ENCODE data around the gene DDX20. TPM values are rescaled to one million over a fixed set of nuclear protein-coding genes. Genes with fewer than 3 reads are reported as not detected.
A peak's percentile ranks its signal among the peaks of the same experiment; 100 is the strongest.
"Not testable (repeated sequence)": the region's sequence is repeated elsewhere in the genome, so short reads cannot be mapped to it uniquely, and the experiment has no call there.

Gene DDX20
- polyA plus RNA-seq, 5 donors = 15.1 to 22.1 (median 18.7) TPM

- no peak for DNase-seq
Observed at GRCh38 chr1:111730706-111731105, 25.0 kb upstream of the DDX20 start.

- DNase-seq = no peak
Observed at GRCh38 chr1:111731956-111732355, 23.7 kb upstream of the DDX20 start.

GRCh38 chr1:111732718-111733117, 23.0 kb upstream of the DDX20 start:
- no peak for DNase-seq

DNA sequence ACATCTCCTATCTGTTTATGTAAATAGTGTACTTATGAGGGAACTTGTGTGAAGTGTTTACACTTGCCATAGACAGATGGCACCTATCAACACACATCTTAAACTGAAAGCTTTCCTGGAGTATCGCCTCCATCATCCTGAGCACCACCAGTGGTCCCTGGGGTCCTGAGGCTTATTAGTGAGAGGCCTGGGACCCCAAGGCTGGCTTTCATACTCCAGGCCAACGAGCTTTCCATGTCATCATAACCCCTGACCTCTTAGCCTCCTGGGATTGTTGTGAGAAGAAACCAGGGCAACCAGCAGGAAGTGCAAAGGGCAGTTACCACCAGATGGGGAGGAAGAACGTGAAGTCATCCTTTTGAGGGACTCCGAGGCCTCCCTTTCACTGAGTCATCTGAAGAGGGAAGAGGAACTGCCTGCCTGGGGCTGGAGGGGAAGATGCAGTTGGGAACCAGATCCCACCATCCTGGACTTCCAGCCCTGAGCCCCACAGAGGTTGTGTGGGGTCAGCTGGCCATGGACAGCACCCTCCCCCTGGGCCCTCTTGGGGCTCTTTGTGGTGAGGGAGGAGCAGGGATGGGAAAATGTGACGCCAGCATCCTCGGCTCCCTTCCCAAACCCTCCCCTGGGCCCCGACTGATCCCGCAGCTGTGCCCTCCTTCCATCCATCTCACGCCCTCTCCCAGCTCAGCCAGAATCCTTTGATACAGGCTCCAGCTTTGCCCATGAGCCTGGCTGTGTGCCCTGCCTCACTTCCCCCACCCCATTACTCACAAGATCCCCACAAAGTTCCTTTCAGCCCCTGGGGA, 22.3 kb upstream of the DDX20 start:
- peak; percentile 42 to 51 for DNase-seq

DNA sequence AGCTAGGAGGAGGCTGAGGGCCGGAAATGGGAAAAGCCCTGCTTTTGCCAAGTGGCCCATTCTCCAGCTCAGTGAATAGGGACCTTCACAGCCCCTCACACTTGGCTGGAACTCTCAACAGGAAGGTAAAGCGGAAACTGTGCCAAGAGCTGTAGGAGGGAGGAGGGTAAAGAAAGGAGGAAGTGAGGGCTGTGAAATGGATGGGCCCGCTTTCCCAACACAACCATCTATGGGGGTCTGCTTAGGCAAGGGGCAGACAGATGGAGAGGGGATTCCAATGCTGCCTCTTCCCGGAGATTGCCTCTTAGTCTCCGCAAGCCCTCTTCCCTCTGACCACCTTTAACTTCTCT, 21.7 kb upstream of the DDX20 start:
- DNase-seq = no peak

DNA sequence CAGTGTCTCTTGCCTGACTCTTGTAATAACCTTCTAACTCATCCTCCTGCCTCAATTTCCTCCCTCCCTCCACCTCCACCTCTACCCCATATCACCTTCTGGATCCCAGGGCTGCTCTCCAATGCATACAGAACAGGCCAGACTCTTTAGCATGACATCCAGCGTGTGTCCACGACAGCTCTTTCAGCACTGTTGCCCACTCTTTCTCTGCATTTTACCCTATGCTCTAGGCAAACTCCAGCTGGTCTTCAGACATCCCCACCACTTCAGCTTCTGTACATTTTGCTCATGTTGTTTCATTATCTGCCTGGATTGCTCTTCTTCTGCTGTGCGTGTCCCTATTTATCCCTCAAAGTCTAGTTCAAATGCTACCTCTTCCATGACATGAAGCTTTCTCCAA, 21.3 kb upstream of the DDX20 start:
- no peak for DNase-seq

- DNase-seq = no peak
Observed at GRCh38 chr1:111734856-111735255, 20.8 kb upstream of the DDX20 start.

DNA sequence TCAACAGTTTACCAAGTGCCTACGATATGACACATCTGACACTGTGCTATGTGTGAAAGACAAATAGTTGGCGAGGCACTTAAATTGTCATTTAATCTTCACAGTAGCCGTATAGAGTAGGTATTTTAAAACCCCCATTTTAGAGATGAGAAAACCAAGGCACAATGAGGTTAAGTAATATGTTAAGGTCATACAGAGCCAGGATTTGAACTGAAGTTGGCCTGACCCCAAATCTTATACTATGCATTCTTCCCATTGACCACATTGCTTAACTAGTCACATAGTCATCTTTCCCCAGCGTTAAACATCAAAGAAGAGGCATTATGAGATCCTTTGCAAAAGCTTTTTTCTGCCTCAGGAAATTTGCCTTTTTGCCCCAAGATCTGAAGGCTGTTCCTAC, 20.4 kb upstream of the DDX20 start:
- DNase-seq = no peak

GRCh38 chr1:111735858-111736544, 19.7 kb upstream of the DDX20 start:
- peak; percentile 58 for DNase-seq

- DNase-seq = peak; percentile 65 to 72
Observed at GRCh38 chr1:111736548-111737215, 19.0 kb upstream of the DDX20 start.

DNA sequence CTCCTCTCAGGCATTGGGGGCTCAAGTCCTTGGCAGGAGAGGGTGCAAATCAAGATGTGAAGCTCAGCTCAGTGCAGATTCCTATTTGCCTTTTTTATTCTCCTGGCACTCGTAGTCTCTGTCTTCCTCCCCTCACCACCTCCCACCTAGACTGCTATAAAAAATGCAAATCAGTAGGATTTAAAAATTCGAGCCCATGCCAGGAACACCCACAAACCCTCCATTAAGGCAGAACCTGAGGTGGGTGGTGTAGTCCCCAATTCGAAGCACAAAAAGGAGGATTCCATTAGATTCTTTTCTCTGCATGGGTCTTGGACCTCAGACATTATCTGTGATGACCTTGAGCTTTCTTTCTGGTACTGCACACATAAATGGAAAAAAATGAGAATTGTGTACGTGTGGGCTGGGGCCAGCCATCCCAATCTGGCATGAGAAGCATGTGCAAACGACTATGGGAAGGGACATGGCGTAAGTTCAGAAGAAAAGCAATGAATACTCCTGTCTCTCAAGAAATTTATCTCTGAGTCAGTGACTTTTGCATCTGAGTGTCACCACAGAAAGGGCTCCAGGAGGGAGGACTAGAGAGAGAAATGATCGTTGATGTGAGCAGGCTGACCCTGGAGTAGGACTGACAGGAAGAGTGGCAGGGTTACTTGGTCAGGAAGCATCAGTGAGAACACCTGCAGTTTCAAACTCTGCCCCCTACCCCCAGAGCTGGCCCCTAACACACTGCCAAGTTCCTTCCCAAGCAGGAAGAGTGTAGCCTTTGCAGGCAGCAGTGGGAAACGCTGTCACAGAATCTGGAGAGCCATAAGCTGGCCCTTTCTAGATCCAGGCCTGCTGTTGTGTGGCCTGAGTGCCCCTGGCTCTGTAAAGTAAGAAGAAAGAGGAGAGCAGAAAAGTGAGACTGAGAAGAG, 18.2 kb upstream of the DDX20 start:
- no peak for DNase-seq

DNA sequence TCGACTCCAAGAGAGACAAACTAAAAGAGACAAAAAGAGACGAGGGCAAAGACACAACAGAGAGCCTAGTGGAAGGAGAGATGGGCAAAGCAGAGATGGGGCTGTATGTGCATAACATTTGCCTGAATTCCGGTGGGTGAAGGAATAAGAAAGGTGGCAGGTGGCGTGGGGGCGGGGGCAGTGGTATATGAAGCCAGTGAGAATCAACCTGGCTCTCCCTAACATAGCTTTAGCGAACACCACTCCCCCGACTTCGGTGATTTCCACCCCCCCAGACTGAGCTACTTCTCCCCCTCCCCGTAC, 17.6 kb upstream of the DDX20 start:
- no peak for DNase-seq

DNA sequence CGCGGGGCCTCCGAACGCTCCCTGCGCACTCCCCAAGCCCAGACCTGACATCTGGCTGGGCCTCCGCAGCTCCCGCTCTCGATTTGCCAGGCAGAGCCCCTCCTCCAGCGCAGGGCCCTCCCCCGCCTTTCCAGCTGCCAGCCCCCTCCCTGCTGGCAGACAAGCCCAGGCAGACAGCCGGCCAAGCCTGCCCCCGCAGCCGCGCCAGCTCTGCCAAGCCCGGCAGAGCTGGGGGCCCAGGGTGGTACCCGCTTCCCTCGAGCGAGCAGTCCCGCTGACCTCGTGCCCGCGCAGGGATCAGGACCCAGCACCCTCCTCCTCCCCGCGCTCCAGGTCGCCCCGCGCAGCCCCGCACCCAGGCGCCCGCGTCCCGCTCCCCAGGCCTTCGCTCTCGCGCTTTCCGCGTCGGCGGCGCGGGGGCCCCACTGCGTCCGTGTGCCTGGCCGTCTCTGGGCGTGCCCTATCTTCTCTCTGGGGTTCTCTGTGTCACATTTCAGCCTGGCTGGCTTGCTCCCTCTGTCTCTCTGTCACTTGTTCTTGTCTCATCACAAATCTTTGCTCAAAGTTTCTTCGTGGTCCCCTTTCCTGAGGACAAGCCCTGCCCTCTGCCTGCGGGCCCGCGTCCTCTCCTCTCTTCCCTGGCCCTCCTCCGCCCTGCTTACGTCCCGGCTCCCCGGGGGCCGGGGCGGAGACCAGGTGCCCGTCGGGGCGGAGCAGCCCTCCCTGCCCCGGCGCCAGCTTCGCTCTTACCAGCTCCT, 17.1 kb upstream of the DDX20 start:
- peak; percentile 48 to 55 for DNase-seq

DNA sequence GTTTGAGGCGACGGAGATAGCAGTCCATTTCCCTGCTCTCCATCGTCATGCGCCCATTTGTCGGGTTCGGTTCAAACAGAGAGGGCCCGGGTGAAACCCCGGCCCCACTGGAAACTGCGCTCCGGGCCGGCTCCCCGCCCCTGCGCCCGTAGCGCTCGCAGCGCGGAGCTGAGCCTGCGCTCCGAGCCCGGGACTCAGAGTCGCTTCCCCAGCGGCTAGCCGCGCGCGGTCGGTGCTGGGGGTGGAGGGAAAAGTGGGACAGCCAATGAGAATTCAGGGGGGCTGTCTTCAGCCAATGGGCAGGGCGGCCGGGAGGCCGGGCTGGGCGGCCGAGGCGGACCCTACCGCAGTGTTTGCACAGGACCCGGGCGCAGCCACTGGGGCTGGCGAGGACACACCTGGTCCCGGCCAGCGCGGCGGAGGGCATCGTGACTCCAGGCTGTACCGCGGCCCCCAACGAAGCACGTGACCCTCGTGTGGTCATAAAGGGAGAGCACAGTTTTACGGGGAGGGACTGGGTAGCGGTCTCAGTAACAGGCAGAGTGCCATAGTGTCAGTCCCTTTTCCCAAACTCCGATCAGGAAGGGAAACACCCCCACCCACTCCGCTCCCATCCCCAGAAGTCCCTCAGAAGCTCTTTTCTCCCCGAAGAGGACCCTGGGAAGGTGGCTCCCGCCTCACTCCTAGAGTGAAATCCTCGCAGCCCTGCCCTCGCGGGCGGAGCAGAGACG, 16.3 kb upstream of the DDX20 start, which contains the start of gene INKA2:
INKA2 (minus strand) TSS at position 202 of the 731 bp plus-strand sequence; CDS start at position 49, 153 bp downstream.
- peak; percentile 77 to 79 for DNase-seq

- DNase-seq = peak; percentile 44
Observed at GRCh38 chr1:111739925-111740765, 15.6 kb upstream of the DDX20 start.

- not testable (repeated sequence) for DNase-seq
Observed at GRCh38 chr1:111742292-111742691, 13.4 kb upstream of the DDX20 start.

GRCh38 chr1:111742938-111743549, 12.7 kb upstream of the DDX20 start:
- no peak for DNase-seq

DNA sequence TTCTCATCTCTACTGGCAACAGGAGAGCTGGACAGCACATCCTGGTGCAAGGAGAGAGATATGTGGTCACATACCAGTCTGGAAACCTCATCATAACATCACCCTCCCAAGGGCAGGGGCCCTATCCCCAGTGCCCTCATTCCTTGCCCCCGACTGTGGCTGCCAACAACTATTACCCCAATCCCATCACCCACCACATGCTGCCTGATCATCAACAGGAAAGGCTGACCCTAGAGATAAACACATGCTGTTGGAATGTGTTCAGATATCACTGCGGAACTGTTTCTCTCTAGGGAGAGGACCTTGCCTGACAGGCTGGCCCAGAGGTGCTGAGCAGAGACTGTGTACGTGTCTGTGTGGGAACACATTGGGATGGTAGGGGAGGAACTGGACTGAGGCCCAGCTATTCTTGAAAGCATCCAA, 12.0 kb upstream of the DDX20 start:
- no peak for DNase-seq
